HL-60 (cell line): Measurements from ENCODE around the gene GNGT2.

Experiments
- POLR2AphosphoS5 ChIP-seq: IDR thresholded peaks from 2 replicates; pipeline ENCODE4 v1.6.1; 2012; ENCODE audit warnings: low read depth
- TF ChIP-seq, protein P1 (sequence below): IDR thresholded peaks from one replicate; pipeline ENCODE4 v1.5.1; 2011; ENCODE audit warnings: low read length, control low read depth, inconsistent platforms; ENCODE audit not compliant: insufficient read depth
- TF ChIP-seq, protein P2 (sequence below): IDR thresholded peaks from 2 replicates; pipeline ENCODE4 v1.6.1; 2012; ENCODE audit warnings: low read depth; ENCODE audit not compliant: insufficient replicate concordance

DNA sequence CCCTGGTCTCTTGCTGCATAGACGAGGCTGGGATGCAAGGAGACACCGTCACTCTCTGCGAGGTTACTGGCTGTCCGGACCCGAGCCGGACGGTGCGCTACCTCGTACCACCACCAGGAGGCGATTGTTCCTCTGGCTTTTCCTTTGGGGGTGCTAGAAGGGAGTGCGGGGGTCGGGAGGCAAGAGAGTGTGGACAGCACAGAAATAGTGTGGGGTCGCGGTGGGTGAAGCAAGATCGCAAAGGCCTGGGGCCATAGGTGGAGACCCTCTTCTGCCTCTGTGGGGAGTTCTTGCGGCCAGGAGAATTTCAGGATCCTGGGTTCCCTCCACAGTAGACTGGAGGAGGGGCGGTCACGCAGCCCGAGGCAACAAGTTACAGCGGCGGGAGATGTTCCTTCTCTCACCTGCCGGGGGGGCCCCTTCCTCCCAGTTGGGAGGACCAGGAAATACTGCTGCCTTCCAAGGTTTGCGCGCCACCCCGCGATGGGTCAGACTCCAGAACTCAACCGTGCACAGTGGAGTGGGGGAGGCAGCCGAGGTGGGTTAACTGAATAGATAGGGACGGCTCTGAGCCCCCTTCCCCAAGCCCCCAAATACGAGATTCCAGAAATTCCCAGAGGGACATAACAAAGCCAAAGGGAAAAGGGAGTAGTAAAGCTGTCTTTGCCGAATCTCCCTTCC is 13.3 kb upstream of the GNGT2 start:
- TF ChIP-seq, protein P1, sequence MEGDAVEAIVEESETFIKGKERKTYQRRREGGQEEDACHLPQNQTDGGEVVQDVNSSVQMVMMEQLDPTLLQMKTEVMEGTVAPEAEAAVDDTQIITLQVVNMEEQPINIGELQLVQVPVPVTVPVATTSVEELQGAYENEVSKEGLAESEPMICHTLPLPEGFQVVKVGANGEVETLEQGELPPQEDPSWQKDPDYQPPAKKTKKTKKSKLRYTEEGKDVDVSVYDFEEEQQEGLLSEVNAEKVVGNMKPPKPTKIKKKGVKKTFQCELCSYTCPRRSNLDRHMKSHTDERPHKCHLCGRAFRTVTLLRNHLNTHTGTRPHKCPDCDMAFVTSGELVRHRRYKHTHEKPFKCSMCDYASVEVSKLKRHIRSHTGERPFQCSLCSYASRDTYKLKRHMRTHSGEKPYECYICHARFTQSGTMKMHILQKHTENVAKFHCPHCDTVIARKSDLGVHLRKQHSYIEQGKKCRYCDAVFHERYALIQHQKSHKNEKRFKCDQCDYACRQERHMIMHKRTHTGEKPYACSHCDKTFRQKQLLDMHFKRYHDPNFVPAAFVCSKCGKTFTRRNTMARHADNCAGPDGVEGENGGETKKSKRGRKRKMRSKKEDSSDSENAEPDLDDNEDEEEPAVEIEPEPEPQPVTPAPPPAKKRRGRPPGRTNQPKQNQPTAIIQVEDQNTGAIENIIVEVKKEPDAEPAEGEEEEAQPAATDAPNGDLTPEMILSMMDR: peak; percentile 48
- TF ChIP-seq POLR2AphosphoS5: no peak
- TF ChIP-seq, protein P2, sequence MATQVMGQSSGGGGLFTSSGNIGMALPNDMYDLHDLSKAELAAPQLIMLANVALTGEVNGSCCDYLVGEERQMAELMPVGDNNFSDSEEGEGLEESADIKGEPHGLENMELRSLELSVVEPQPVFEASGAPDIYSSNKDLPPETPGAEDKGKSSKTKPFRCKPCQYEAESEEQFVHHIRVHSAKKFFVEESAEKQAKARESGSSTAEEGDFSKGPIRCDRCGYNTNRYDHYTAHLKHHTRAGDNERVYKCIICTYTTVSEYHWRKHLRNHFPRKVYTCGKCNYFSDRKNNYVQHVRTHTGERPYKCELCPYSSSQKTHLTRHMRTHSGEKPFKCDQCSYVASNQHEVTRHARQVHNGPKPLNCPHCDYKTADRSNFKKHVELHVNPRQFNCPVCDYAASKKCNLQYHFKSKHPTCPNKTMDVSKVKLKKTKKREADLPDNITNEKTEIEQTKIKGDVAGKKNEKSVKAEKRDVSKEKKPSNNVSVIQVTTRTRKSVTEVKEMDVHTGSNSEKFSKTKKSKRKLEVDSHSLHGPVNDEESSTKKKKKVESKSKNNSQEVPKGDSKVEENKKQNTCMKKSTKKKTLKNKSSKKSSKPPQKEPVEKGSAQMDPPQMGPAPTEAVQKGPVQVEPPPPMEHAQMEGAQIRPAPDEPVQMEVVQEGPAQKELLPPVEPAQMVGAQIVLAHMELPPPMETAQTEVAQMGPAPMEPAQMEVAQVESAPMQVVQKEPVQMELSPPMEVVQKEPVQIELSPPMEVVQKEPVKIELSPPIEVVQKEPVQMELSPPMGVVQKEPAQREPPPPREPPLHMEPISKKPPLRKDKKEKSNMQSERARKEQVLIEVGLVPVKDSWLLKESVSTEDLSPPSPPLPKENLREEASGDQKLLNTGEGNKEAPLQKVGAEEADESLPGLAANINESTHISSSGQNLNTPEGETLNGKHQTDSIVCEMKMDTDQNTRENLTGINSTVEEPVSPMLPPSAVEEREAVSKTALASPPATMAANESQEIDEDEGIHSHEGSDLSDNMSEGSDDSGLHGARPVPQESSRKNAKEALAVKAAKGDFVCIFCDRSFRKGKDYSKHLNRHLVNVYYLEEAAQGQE: no peak
